Neural progenitor cell (in vitro differentiated cells): Measurements from ENCODE around the gene TRIM66. TPM values are rescaled to one million over a fixed set of nuclear protein-coding genes. Genes with fewer than 3 reads are reported as not detected.

Source experiments
- DNase-seq: peaks from one replicate; pipeline ENCODE4 v3.0.0-alpha.2; 2016; ENCODE audit warnings: low spot score
- H2AFZ ChIP-seq: fragments of 200-600 bp; sonication (generic); replicated peaks from 2 replicates; pipeline ENCODE4 v1.6.1; 2016; ENCODE audit warnings: antibody characterized with exemption
- H3F3A ChIP-seq: fragments of 200-600 bp; sonication (generic); 2 replicates; pipeline ENCODE4 v1.6.1; 2016; ENCODE audit warnings: antibody characterized with exemption, low read depth
- H3K27ac ChIP-seq: fragments of 200-600 bp; sonication (generic); 2 replicates; pipeline ENCODE4 v1.5.1; 2016; ENCODE audit warnings: mild to moderate bottlenecking
- H3K27me3 ChIP-seq: fragments of 200-600 bp; sonication (generic); 2 replicates; pipeline ENCODE4 v1.6.1; 2016; ENCODE audit warnings: mild to moderate bottlenecking, moderate library complexity
- H3K36me3 ChIP-seq: fragments of 200-600 bp; sonication (generic); 2 replicates; pipeline ENCODE4 v1.5.1; 2016
- H3K4me1 ChIP-seq: fragments of 200-600 bp; sonication (generic); 2 replicates; pipeline ENCODE4 v1.6.1; 2016; ENCODE audit warnings: mixed run types
- H3K4me2 ChIP-seq: fragments of 200-600 bp; sonication (generic); 2 replicates; pipeline ENCODE4 v1.6.1; 2016
- H3K4me3 ChIP-seq: fragments of 200-600 bp; sonication (generic); 2 replicates; pipeline ENCODE4 v1.5.1; 2016
- H3K79me2 ChIP-seq: fragments of 200-600 bp; sonication (generic); 2 replicates; pipeline ENCODE4 v1.6.1; 2016; ENCODE audit warnings: low read depth
- H3K9ac ChIP-seq: fragments of 200-600 bp; sonication (generic); 2 replicates; pipeline ENCODE4 v1.6.1; 2016
- H3K9me3 ChIP-seq: fragments of 200-600 bp; sonication (generic); 2 replicates; pipeline ENCODE4 v1.5.1; 2016; ENCODE audit warnings: low read depth
- H4K20me1 ChIP-seq: fragments of 200-600 bp; sonication (generic); 2 replicates; pipeline ENCODE4 v1.6.1; 2016; ENCODE audit warnings: low read depth
- H3K27ac Mint-ChIP-seq: 3 replicates; pipeline ENCODE4 v1.8.0; 2021; ENCODE audit warnings: mixed read lengths
- H3K27me3 Mint-ChIP-seq: 2 replicates; pipeline ENCODE4 v1.8.0; 2022; ENCODE audit warnings: low read depth, mild to moderate bottlenecking, inconsistent platforms, moderate library complexity, mixed read lengths; ENCODE audit not compliant: insufficient read depth
- H3K36me3 Mint-ChIP-seq: 3 replicates; pipeline ENCODE4 v1.8.0; 2021; ENCODE audit warnings: mixed read lengths
- H3K4me1 Mint-ChIP-seq: 3 replicates; pipeline ENCODE4 v1.8.0; 2021; ENCODE audit warnings: mixed read lengths
- H3K4me3 Mint-ChIP-seq: 3 replicates; pipeline ENCODE4 v1.8.0; 2021; ENCODE audit warnings: mild to moderate bottlenecking, moderate library complexity, mixed read lengths
- H3K9me3 Mint-ChIP-seq: 3 replicates; pipeline ENCODE4 v1.8.0; 2020; ENCODE audit warnings: mixed read lengths
- EZH2 ChIP-seq: fragments of 200-600 bp; sonication (generic); IDR thresholded peaks from 2 replicates; pipeline ENCODE4 v1.6.1; 2017; ENCODE audit warnings: antibody characterized with exemption, mild to moderate bottlenecking, moderate library complexity
- EZH2phosphoT487 ChIP-seq: fragments of 200-600 bp; sonication (generic); IDR thresholded peaks from 2 replicates; pipeline ENCODE4 v1.6.1; 2017; ENCODE audit warnings: antibody characterized with exemption
- total RNA-seq: library from RNA; depleted of rRNA; stranded (reverse); fragments of >200 nt; gene quantifications from 2 replicates; pipeline ENCODE4 v1.2.3, GENCODE V29; 2015; ENCODE audit warnings: low replicate concordance
- TF ChIP-seq, protein P1 (sequence below): fragments of 200-600 bp; sonication (generic); IDR thresholded peaks from 2 replicates; pipeline ENCODE4 v1.5.1; 2017; ENCODE audit warnings: antibody characterized with exemption, mild to moderate bottlenecking

The TRIM66 gene
- total RNA-seq, 1 donor from 2014 or later, result 0.95 TPM

DNA sequence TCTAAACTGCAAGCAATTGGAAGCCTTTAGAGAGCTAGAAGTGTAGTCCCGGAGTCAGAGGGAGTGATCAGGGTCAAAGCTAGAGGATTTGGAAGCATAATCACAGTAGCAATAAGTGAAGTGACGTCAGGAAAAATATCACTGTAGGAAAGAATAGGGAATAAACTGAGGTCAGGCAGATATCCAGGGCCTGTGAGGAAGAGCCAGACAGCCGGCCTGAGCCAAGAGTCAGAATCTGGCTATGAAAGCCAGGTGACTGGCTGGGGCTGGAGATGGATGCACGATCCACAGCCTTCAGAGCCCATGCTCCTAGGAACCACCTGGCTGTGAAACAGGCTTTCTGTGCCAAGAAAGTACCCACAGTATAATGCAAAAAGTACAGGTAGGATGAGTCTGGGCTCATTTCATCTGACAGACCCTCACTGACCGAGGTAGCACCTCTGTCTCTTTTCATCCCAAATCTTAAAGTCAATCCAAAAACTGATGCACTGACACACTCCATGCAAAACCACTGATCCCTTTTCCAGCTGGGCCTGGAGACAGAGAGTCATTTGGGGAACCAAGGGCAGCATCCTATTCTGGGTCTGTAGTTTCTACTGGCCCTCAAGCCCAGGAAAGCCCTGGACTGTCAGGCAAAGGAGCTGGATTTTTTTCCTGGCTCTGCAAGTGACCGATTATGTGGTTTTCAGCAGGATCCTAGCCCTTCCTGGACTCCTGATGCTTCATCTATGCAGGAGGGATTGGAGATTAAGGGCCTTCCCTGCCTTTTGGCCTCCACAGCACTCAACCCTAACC is 21.3 kb downstream of the TRIM66 start:
- peaks cover 26% of the 10 kb centered on the region for H3K4me1 ChIP-seq
- no peak for DNase-seq
- H3K4me3 Mint-ChIP-seq, result no peak overlapping the region

DNA sequence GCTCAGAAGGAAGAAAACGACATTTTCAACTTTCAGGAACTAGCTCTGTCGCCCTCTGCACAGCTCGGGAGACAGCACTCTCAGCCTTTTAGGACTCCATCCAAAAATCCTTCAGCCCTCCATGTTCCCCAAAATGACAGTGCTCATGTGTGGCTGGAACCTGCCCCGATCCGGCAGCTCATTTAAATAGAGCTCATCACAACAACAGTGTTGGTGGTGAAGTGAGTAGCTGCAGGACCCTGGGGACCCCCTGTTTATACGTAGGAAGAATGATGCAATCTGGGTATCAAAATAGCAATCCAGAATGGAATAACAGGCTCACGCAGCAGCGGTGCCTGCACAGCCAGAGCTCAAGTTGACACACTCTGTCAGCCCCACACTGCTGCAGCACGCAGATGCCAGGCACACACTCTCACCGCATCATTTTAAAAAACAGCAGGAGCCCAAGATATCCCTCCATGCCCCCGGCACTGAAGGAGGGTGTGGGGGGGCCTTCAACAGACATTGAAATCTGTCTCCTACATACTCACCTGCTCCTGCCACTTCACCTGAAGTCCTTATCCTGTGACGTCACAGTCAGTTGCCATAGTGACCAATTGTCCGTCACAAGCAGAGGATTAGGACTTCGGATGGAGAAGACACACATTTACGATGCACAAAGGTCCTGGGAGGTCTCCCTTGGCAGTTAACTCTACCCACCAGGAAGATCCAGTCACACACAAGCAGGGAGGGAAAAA is 24.0 kb downstream of the TRIM66 start:
- peak overlapping the region; percentile 7 for H3K4me2 ChIP-seq
- Mint-ChIP-seq H3K27me3 (peaks cover 10% of the 10 kb centered on the region), H3K9me3 (no peaks in the 10 kb centered on the region), H3K4me3 (no peak overlapping the region), H3K36me3 (no peaks in the 10 kb centered on the region), H3K4me1 (peaks cover 46% of the 10 kb centered on the region), H3K27ac (peak overlapping the region; percentile 83)
- peaks cover 5% of the 10 kb centered on the region for H3F3A ChIP-seq
- no peaks in the 10 kb centered on the region for H3K27me3 ChIP-seq
- no peaks in the 10 kb centered on the region for H3K9me3 ChIP-seq
- DNase-seq, result peak; percentile 38
- H3K36me3 ChIP-seq, result no peaks in the 10 kb centered on the region
- peaks cover 31% of the 10 kb centered on the region for H3K4me1 ChIP-seq
- H3K9ac ChIP-seq, result no peak overlapping the region
- no peaks in the 10 kb centered on the region for H4K20me1 ChIP-seq
- H2AFZ ChIP-seq, result no peak overlapping the region
- no peak overlapping the region for H3K4me3 ChIP-seq
- TF ChIP-seq EZH2 (no peak), EZH2phosphoT487 (no peak)
- TF ChIP-seq, protein P1, sequence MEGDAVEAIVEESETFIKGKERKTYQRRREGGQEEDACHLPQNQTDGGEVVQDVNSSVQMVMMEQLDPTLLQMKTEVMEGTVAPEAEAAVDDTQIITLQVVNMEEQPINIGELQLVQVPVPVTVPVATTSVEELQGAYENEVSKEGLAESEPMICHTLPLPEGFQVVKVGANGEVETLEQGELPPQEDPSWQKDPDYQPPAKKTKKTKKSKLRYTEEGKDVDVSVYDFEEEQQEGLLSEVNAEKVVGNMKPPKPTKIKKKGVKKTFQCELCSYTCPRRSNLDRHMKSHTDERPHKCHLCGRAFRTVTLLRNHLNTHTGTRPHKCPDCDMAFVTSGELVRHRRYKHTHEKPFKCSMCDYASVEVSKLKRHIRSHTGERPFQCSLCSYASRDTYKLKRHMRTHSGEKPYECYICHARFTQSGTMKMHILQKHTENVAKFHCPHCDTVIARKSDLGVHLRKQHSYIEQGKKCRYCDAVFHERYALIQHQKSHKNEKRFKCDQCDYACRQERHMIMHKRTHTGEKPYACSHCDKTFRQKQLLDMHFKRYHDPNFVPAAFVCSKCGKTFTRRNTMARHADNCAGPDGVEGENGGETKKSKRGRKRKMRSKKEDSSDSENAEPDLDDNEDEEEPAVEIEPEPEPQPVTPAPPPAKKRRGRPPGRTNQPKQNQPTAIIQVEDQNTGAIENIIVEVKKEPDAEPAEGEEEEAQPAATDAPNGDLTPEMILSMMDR, result no peak
- no peak overlapping the region for H3K27ac ChIP-seq
- H3K79me2 ChIP-seq, result no peaks in the 10 kb centered on the region

More for the DNA sequence above, 21.3 kb downstream of the TRIM66 start:
- Histone ChIP-seq H3K27me3 (no peaks in the 10 kb centered on the region), H3K27ac (no peak overlapping the region), H3K79me2 (no peaks in the 10 kb centered on the region), H3K4me2 (peak overlapping the region; percentile 13), H3K9ac (no peak overlapping the region), H2AFZ (peak overlapping the region; percentile 3), H3K36me3 (no peaks in the 10 kb centered on the region), H4K20me1 (no peaks in the 10 kb centered on the region), H3F3A (peaks cover 5% of the 10 kb centered on the region), H3K4me3 (no peak overlapping the region), H3K9me3 (no peaks in the 10 kb centered on the region)
- Mint-ChIP-seq H3K27ac (peak overlapping the region; percentile 89), H3K4me1 (peaks cover 58% of the 10 kb centered on the region), H3K9me3 (no peaks in the 10 kb centered on the region), H3K27me3 (peaks cover 9% of the 10 kb centered on the region), H3K36me3 (no peaks in the 10 kb centered on the region)
- TF ChIP-seq EZH2phosphoT487 (no peak), EZH2 (no peak)
- TF ChIP-seq, protein P1, result no peak

DNA sequence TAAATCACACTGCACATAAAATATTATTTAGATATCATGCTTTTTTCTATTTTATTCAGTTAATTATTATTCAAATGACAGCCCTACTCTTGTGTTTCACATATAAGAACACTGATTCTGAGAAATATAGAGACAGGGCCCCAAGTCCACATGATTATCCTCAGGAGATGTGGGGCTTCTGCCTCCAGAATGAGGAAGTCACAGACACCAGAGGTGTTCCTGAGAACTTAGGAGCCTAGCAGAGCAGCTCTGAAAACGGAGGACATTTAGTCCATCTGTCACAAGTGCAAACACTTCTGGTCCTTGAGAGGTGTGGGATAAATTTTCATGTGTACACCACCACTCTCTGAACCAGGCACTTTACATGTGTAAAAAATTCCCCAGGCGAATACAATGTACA is 26.2 kb downstream of the TRIM66 start:
- H3K27ac Mint-ChIP-seq, result peak overlapping the region; percentile 52
- no peak overlapping the region for H3K4me3 ChIP-seq

More for the DNA sequence above, 26.2 kb downstream of the TRIM66 start:
- no peaks in the 10 kb centered on the region for H3K36me3 ChIP-seq
- H3K27ac ChIP-seq, result no peak overlapping the region
- H4K20me1 ChIP-seq, result no peaks in the 10 kb centered on the region
- H3K4me2 ChIP-seq, result no peak overlapping the region
- H3K9me3 Mint-ChIP-seq, result no peaks in the 10 kb centered on the region
- H3K4me1 Mint-ChIP-seq, result peaks cover 34% of the 10 kb centered on the region
- DNase-seq, result no peak
- peaks cover 7% of the 10 kb centered on the region for H3K27me3 Mint-ChIP-seq
- no peaks in the 10 kb centered on the region for H3K79me2 ChIP-seq
- no peak overlapping the region for H2AFZ ChIP-seq
- peaks cover 2% of the 10 kb centered on the region for H3F3A ChIP-seq
- peaks cover 18% of the 10 kb centered on the region for H3K4me1 ChIP-seq
- no peaks in the 10 kb centered on the region for H3K36me3 Mint-ChIP-seq
- no peaks in the 10 kb centered on the region for H3K27me3 ChIP-seq
- TF ChIP-seq, protein P1, result no peak
- TF ChIP-seq EZH2 (no peak), EZH2phosphoT487 (no peak)
- no peak overlapping the region for H3K9ac ChIP-seq
- no peak overlapping the region for H3K4me3 Mint-ChIP-seq
- H3K9me3 ChIP-seq, result no peaks in the 10 kb centered on the region
